Measurements from ENCODE around the gene CASD1.

Gene CASD1

DNA sequence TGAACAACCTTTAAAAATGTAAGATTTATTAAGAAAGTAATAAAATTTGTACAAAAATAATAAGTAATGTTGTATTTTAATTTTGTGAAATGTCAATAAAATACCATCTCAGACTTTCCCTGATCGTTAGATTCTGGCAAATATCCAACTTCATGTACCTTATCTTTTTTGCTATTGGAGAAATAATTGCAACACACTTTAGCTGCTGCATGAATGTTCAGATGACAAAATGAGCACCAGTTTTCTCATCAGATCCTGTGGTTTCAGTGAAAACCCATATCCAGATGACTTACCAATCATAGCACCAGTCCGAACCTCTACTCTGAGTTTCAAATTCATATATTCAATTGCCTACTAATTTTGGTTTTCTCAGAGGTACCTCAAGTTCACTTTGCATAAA lies 69.9 kb downstream of the CASD1 start:
- no peak for DNase-seq

DNA sequence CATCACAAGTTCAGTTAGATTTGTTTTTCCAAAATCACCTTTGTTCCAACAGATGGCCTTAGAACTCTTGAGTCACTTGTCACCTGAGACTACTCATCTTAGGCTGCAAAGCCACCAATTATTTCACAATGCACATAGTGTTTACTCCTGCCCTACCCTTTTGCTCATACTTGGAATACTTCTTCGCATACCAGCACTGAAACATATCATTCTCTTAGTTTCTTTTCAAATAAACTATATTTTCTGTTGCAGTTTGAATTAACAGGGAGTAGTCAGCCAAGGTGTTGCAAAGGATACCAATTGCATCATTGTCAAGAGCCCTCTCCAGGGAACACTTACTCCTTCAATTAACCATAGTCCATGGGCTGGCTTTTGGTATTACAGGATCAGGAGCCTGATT lies 71.0 kb downstream of the CASD1 start:
- no peak for DNase-seq

DNA sequence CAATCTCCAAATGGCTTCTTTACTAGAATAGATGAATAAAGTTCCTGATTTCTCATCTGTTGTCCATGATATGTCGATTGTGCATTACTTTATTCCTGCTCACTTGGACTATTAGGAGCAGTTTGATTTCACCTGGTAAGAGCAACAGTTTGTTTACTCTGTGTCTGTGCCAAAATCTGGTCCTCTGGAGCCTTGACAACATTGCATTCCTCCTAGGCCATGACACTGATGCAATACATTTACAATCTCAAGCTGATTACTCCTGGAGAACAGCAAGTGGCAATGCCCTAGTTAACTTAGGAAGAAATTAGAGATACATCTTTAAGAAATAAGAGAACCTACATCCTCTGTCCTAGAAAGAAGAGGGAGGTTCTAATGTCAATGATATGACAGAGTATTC lies 74.5 kb downstream of the CASD1 start:
- no peak for DNase-seq

DNA sequence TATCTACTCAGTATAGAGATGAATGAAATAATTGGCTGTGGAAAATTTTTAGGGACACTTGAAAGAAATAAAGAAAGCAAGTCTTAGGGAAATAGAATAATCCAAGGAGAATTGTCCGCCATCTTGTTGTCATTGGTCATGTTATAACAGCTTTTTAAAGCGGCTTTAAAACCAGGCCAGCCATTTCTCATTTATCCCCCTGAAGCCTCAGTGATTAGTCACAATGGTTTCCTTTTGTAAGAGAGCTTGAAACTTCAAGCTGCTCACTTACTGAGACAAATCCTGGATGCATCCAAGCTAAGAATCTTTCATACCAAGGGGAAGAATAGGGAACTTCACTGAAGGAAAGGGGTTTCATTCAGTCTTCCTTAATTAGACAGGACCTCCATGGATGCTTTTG lies 78.5 kb downstream of the CASD1 start:
- DNase-seq = no peak

DNA sequence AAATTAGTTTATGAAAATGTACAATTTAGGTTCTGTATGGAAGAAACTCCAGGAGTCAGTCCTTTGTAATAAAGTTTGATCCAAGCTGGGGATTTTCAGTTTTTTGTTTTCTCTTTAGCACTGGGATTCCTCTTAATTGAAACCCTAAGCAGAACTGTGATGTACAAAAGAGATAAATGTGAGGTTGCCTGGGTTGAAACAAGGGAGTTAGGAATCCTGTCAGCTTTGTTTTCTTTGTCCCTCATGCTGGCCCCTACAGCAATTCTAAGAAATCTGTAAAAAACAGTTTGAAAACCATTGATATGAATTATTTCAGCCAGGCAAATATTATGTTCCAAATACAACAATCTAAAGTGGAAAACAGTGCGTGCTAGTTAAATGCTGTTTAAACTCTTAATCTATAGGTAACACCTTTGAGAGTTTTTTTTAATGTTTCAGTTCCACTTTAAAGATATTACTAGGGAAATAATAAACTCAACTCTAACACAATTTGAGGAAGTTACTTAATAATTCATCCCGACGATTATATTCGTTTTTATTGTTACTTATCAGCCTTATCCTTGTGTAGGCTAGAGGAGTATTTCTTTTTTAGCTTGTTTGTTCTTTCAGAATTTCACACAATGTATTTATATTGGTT lies 81.0 kb downstream of the CASD1 start:
- no peak for DNase-seq

DNA sequence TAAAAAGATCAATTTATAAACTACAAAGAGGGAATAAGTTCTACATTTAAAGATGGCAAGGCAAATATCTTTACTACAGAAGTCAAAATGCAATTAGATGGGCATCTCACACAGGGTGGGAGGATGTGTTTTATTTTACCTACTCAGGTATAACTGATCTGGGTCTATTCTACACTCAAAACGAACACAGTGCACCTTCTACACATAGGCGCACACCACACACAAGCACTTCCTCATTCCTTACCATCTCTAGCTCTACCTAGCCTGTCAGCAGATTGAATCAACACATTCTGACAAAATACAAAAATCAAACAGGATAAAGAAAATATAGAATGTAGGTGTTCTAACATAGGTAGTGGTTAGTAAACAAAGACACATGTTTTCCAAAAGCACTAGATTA lies 81.6 kb downstream of the CASD1 start:
- no peak for DNase-seq

DNA sequence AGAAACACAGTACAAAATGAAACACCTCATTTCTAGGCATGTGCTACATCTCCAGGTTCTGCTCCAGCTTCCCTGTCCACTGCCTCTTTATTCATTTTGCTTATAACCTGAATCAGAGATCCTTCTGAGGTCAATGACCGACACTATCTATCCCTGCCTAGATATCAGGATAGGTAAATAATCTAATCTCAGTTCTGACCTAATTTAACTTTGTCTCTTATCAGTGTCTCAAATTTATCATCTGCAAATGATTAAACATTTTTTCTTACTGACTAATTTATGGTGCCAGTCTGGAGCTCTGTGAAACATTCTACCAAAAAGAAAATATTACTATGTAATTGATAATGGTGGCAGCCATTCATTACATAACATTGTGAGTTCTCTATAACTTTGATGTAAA lies 85.3 kb downstream of the CASD1 start:
- no peak for DNase-seq

- no peak for DNase-seq
These were observed 86.1 kb downstream of the CASD1 start for GRCh38 chr7:94595717-94596116.

DNA sequence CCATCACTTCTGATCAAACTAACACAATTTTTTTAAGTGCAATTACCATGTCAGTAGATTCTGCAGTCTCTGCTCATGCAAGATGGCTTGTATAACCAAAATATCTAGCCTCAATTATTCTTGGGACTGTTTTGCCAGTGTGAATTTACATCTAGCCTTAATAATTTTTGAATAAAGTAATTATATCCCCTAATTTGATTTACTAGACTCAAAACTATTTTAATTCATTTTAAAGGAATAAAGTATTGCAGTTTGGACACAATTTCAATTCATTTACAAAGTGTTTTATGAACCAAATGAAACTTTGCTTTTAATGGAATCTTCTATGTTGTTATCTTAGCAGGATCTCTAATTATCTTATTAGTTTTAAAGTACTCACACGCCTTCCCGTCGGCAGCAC lies 90.7 kb downstream of the CASD1 start:
- no peak for DNase-seq

GRCh38 chr7:94602181-94602580 lies 92.6 kb downstream of the CASD1 start:
- DNase-seq = no peak

GRCh38 chr7:94605031-94605430 lies 95.4 kb downstream of the CASD1 start:
- DNase-seq = no peak

Measured in amygdala (tissue), 56 donors.